Astrocyte (in vitro differentiated cells and primary cell): ENCODE data around the gene TMEM97. TPM values are rescaled to one million over a fixed set of nuclear protein-coding genes. Genes with fewer than 3 reads are reported as not detected.
A peak's percentile ranks its signal among the peaks of the same experiment; 100 is the strongest.

Experiments
- DNase-seq: peaks from one replicate; pipeline ENCODE4 v3.0.0-alpha.2; 2010; ENCODE audit warnings: low read depth
- FAIRE-seq: peaks from 2 replicates; lab custom pipeline; 2011; peaks lifted over from hg19 to GRCh38; lab: Jason Lieb, UNC
- H2AFZ ChIP-seq: 2 replicates; pipeline ENCODE4 v1.6.0; 2012; ENCODE audit warnings: low read depth, low read length, inconsistent platforms
- H3K27ac ChIP-seq: 2 replicates; pipeline ENCODE4 v1.5.1; 2011; ENCODE audit warnings: low read depth, low read length, inconsistent platforms
- H3K27me3 ChIP-seq: 2 replicates; pipeline ENCODE4 v1.6.0; 2011; ENCODE audit warnings: low read length, inconsistent platforms; ENCODE audit not compliant: insufficient read depth
- H3K36me3 ChIP-seq: 2 replicates; pipeline ENCODE4 v1.5.1; 2011; ENCODE audit warnings: low read length, inconsistent platforms; ENCODE audit not compliant: insufficient read depth
- H3K4me1 ChIP-seq: 2 replicates; pipeline ENCODE4 v1.5.1; 2011; ENCODE audit warnings: low read length, inconsistent platforms; ENCODE audit not compliant: insufficient read depth
- H3K4me2 ChIP-seq: 2 replicates; pipeline ENCODE4 v1.6.0; 2012; ENCODE audit warnings: low read length, inconsistent platforms
- H3K4me3 ChIP-seq: 2 replicates; pipeline ENCODE4 v1.5.1; 2011; ENCODE audit warnings: low read depth, mild to moderate bottlenecking, low read length, inconsistent platforms; ENCODE audit not compliant: insufficient read depth
- H3K79me2 ChIP-seq: 2 replicates; pipeline ENCODE4 v1.6.0; 2012; ENCODE audit warnings: mild to moderate bottlenecking, low read length, inconsistent platforms; ENCODE audit not compliant: insufficient read depth
- H3K9ac ChIP-seq: 2 replicates; pipeline ENCODE4 v1.6.0; 2012; ENCODE audit warnings: mild to moderate bottlenecking, low read length, inconsistent platforms
- H3K9me3 ChIP-seq: 2 replicates; pipeline ENCODE4 v1.5.1; 2012; ENCODE audit warnings: low read depth, mild to moderate bottlenecking, low read length, inconsistent platforms; ENCODE audit not compliant: insufficient read depth
- H4K20me1 ChIP-seq: 2 replicates; pipeline ENCODE4 v1.6.0; 2012; ENCODE audit warnings: low read length, inconsistent platforms; ENCODE audit not compliant: insufficient read depth
- H3K27ac Mint-ChIP-seq: one replicate; pipeline ENCODE4 v1.8.0; 2021; ENCODE audit warnings: mild to moderate bottlenecking, mixed read lengths; ENCODE audit not compliant: unreplicated experiment
- H3K27me3 Mint-ChIP-seq: one replicate; pipeline ENCODE4 v1.8.0; 2021; ENCODE audit warnings: low read depth, mixed read lengths; ENCODE audit not compliant: unreplicated experiment
- H3K36me3 Mint-ChIP-seq: one replicate; pipeline ENCODE4 v1.8.0; 2021; ENCODE audit warnings: low read depth, mixed read lengths; ENCODE audit not compliant: unreplicated experiment
- H3K4me1 Mint-ChIP-seq: one replicate; pipeline ENCODE4 v1.8.0; 2021; ENCODE audit warnings: low read depth, mixed read lengths; ENCODE audit not compliant: unreplicated experiment
- H3K4me3 Mint-ChIP-seq: one replicate; pipeline ENCODE4 v1.8.0; 2021; ENCODE audit warnings: mild to moderate bottlenecking, moderate library complexity, mixed read lengths; ENCODE audit not compliant: unreplicated experiment
- H3K9me3 Mint-ChIP-seq: one replicate; pipeline ENCODE4 v1.8.0; 2021; ENCODE audit warnings: mild to moderate bottlenecking, mixed read lengths; ENCODE audit not compliant: unreplicated experiment
- EZH2 ChIP-seq: IDR thresholded peaks from 2 replicates; pipeline ENCODE4 v1.6.1; 2012; ENCODE audit warnings: mild to moderate bottlenecking, low read length, inconsistent platforms; ENCODE audit not compliant: insufficient read depth
- total RNA-seq: library from RNA; stranded (reverse); gene quantifications from 2 replicates; pipeline ENCODE4 v1.2.1, GENCODE V29; 2021
- TF ChIP-seq, protein P1 (sequence below): IDR thresholded peaks from 2 replicates; pipeline ENCODE4 v1.5.1; 2011; ENCODE audit warnings: low read depth, mild to moderate bottlenecking, inconsistent platforms, low read length, moderate library complexity; ENCODE audit not compliant: insufficient read depth

The TMEM97 gene
- total RNA-seq, 1 donor from 2014 or later: 20.4 TPM

DNA sequence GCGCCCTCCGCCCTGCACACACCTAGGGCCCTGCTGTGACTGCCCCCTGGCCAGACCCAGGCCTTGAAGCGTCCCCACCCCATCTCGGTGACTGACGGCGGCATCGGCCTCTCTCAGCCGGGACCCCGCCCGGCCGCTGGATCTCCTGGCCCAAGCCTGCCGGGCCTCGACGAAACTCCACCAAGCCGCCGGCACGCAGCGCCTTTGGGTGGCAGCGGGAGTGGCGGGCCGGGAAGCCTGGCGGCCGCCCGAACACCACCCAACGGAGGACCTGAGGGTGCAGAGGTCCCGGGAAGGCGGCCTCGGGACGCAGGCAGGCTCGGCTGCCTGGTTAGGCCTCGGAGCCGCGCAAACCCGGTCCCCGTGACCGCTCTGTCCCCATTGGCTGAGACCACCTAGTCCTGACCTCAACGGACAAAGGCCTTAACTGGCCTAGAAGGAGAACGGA is 12.0 kb upstream of the TMEM97 start:
- no peak for DNase-seq
- peak; percentile 70 for TF ChIP-seq EZH2
- TF ChIP-seq, protein P1, sequence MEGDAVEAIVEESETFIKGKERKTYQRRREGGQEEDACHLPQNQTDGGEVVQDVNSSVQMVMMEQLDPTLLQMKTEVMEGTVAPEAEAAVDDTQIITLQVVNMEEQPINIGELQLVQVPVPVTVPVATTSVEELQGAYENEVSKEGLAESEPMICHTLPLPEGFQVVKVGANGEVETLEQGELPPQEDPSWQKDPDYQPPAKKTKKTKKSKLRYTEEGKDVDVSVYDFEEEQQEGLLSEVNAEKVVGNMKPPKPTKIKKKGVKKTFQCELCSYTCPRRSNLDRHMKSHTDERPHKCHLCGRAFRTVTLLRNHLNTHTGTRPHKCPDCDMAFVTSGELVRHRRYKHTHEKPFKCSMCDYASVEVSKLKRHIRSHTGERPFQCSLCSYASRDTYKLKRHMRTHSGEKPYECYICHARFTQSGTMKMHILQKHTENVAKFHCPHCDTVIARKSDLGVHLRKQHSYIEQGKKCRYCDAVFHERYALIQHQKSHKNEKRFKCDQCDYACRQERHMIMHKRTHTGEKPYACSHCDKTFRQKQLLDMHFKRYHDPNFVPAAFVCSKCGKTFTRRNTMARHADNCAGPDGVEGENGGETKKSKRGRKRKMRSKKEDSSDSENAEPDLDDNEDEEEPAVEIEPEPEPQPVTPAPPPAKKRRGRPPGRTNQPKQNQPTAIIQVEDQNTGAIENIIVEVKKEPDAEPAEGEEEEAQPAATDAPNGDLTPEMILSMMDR: no peak
- H3K27ac ChIP-seq: no peak overlapping the region
- H2AFZ ChIP-seq: peak overlapping the region; percentile 63
- no peaks in the 10 kb centered on the region for H3K9me3 ChIP-seq
- H3K4me2 ChIP-seq: no peak overlapping the region
- FAIRE-seq: no peak
- no peak overlapping the region for H3K27ac Mint-ChIP-seq
- H3K4me1 Mint-ChIP-seq: no peaks in the 10 kb centered on the region
- H3K36me3 Mint-ChIP-seq: no peaks in the 10 kb centered on the region
- H3K36me3 ChIP-seq: no peaks in the 10 kb centered on the region
- H3K4me3 ChIP-seq: no peak overlapping the region
- no peaks in the 10 kb centered on the region for H3K79me2 ChIP-seq
- H4K20me1 ChIP-seq: no peaks in the 10 kb centered on the region
- no peak overlapping the region for H3K4me3 Mint-ChIP-seq
- H3K9ac ChIP-seq: no peak overlapping the region
- H3K27me3 Mint-ChIP-seq: peaks cover 3% of the 10 kb centered on the region
- H3K4me1 ChIP-seq: no peaks in the 10 kb centered on the region
- no peaks in the 10 kb centered on the region for H3K9me3 Mint-ChIP-seq
- peaks cover 23% of the 10 kb centered on the region for H3K27me3 ChIP-seq

DNA sequence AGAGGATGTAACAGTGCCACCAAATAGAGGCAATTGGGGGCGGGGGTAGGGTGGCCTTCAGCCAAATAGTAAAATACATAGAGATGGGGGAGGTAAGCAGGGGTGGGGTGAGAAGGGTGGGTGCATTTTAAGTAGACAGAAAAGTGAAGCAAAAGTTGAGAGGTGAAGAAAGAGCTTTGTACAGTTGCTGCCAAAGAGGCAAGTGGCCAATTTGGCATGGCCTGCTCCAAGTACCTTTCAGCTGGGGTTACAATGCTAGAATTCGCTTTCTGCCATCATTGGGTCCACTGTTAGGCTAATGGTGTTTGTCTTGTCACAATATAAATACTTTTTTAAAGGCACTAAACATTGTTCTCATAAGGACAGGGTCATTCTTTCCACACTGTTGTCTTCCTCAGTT is 5.2 kb upstream of the TMEM97 start:
- H3K4me2 ChIP-seq: no peak overlapping the region
- H3K27ac ChIP-seq: no peak overlapping the region
- H3K36me3 ChIP-seq: no peaks in the 10 kb centered on the region
- peaks cover 9% of the 10 kb centered on the region for H3K4me1 ChIP-seq
- no peak for TF ChIP-seq EZH2
- TF ChIP-seq, protein P1: no peak
- FAIRE-seq (no peak), DNase-seq (no peak)
- Mint-ChIP-seq H3K4me1 (peaks cover 6% of the 10 kb centered on the region), H3K27me3 (peaks cover 19% of the 10 kb centered on the region), H3K36me3 (no peaks in the 10 kb centered on the region), H3K4me3 (no peak overlapping the region), H3K27ac (no peak overlapping the region), H3K9me3 (no peaks in the 10 kb centered on the region)
- peaks cover 8% of the 10 kb centered on the region for H3K27me3 ChIP-seq
- no peak overlapping the region for H3K9ac ChIP-seq
- H4K20me1 ChIP-seq: no peaks in the 10 kb centered on the region
- no peaks in the 10 kb centered on the region for H3K9me3 ChIP-seq
- no peak overlapping the region for H3K4me3 ChIP-seq
- no peaks in the 10 kb centered on the region for H3K79me2 ChIP-seq
- no peak overlapping the region for H2AFZ ChIP-seq

DNA sequence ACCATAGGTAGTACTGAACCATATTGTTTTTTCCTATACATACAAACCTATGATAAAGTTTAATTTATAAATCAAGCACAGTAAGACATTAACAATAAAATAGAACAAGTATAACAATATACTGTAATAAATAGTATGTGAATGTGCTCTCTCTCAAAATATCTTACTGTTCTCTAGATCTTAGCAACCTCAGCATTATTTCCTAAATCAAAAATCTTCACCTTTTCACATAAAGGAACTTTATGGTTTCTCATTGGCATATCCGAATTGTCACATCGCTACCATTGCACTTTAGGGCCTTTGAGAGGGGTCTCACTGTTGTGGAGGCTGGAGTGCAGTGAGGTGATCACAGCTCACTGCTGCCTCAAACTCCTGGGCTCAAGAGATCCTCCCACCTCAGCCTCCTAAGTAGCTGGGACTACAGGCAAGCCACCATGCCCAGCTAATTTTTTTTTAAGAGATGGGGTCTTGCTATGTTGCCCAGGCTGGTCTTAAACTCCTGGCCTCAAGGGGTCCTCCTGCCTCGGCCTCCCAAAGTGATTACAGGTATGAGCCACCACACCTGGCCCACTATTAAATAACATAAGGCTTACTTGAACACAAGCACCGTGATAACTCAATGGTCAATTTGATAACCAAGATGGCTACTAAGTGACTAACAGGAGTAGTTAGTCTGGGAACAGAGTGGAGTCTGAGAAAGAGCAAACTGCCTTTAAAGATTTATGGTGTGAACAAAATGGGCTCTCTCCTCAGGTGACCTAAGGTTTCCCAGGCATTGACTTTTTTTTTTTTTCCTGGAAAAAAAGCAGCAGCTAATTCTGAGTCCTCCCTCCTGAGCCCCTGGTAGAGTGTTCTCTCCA is 2.9 kb upstream of the TMEM97 start:
- H2AFZ ChIP-seq: no peak overlapping the region
- Mint-ChIP-seq H3K4me3 (no peak overlapping the region), H3K9me3 (no peaks in the 10 kb centered on the region), H3K36me3 (no peaks in the 10 kb centered on the region), H3K27ac (no peak overlapping the region), H3K4me1 (peaks cover 6% of the 10 kb centered on the region), H3K27me3 (peaks cover 19% of the 10 kb centered on the region)
- H4K20me1 ChIP-seq: no peaks in the 10 kb centered on the region
- DNase-seq: no peak
- no peak overlapping the region for H3K9ac ChIP-seq
- H3K4me3 ChIP-seq: no peak overlapping the region
- H3K79me2 ChIP-seq: peaks cover 15% of the 10 kb centered on the region
- H3K4me1 ChIP-seq: peaks cover 17% of the 10 kb centered on the region
- no peak for FAIRE-seq
- TF ChIP-seq, protein P1: no peak
- TF ChIP-seq EZH2: no peak
- no peaks in the 10 kb centered on the region for H3K36me3 ChIP-seq
- no peak overlapping the region for H3K27ac ChIP-seq
- H3K27me3 ChIP-seq: peaks cover 8% of the 10 kb centered on the region
- H3K4me2 ChIP-seq: no peak overlapping the region
- no peaks in the 10 kb centered on the region for H3K9me3 ChIP-seq
